HFFc6 (cell line): ENCODE data around the gene MTURN. TPM values are rescaled to one million over a fixed set of nuclear protein-coding genes. Genes with fewer than 3 reads are reported as not detected.

ENCODE experiments used
- DNase-seq: peaks from one replicate; pipeline ENCODE4 v3.0.0-alpha.2; 2018
- H3K27ac Mint-ChIP-seq: 2 replicates; pipeline ENCODE4 v1.8.0; 2020; ENCODE audit warnings: mild to moderate bottlenecking, mixed read lengths
- H3K27me3 Mint-ChIP-seq: 2 replicates; pipeline ENCODE4 v1.8.0; 2021; ENCODE audit warnings: mild to moderate bottlenecking, moderate library complexity, mixed read lengths; ENCODE audit not compliant: insufficient read depth
- H3K36me3 Mint-ChIP-seq: 2 replicates; pipeline ENCODE4 v1.8.0; 2021; ENCODE audit warnings: low read depth, mixed read lengths
- H3K4me1 Mint-ChIP-seq: 2 replicates; pipeline ENCODE4 v1.8.0; 2020; ENCODE audit warnings: low read depth, mixed read lengths
- H3K4me3 Mint-ChIP-seq: 2 replicates; pipeline ENCODE4 v1.8.0; 2020; ENCODE audit warnings: mild to moderate bottlenecking, moderate library complexity, mixed read lengths
- H3K9me3 Mint-ChIP-seq: 2 replicates; pipeline ENCODE4 v1.8.0; 2020; ENCODE audit warnings: mild to moderate bottlenecking, mixed read lengths
- CTCF ChIP-seq: fragments of 200-600 bp; sonication (generic); IDR thresholded peaks from 2 replicates; pipeline ENCODE4 v1.5.0; 2021; ENCODE audit warnings: antibody characterized with exemption, mild to moderate bottlenecking
- total RNA-seq, 6 experiments: library from RNA; stranded (reverse); fragmentation: NEBNext Ultra II Directional; extraction: Animal tissue kit (Norgen Biotek cat#: 25700); gene quantifications; 2 replicates in 1 of 6; 3 replicates in 5 of 6; pipeline ENCODE4 v1.2.3, GENCODE V29; 2021

Gene MTURN
- total RNA-seq, 6 experiments from 2014 or later = 4.3 to 7.1 (median 5.9) TPM

DNA sequence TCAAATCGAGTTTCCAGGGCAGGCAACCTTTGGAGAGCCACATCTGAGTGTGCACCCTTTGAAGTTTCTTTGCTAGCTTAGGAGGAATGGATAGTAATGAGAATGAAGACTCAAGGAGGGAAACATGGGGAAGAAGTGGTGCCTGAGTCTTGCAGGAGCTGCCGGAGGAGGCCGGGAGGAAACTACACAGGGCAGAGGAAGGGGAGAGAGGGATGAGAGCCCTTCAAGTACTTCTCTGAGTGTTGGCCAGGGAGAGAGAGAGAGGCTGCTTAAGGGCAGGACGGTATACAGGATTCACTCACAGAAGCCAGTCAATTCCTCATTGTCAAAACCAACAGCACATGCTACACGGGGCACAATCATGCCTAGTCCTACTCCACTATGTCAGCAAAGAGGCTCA is 75.2 kb downstream of the MTURN start:
- Mint-ChIP-seq H3K4me1 (peaks cover 11% of the 10 kb centered on the region), H3K4me3 (no peak overlapping the region), H3K9me3 (no peaks in the 10 kb centered on the region), H3K36me3 (no peaks in the 10 kb centered on the region), H3K27ac (no peak overlapping the region), H3K27me3 (peaks cover 28% of the 10 kb centered on the region)
- DNase-seq = no peak
- no peak for TF ChIP-seq CTCF

Other genes with a start within 250 kb of the MTURN start
- 100 to 1,000 TPM; 137 to 168 (median 145) TPM for gene SCRN1, start 145.2 kb upstream of the MTURN start, total RNA-seq
- gene FKBP14, start 108.3 kb upstream of the MTURN start, total RNA-seq = 10 to 100 TPM; 60.0 to 73.0 (median 64.4) TPM
- 10 to 100 TPM in 2 of 6 experiments, 1 to 10 TPM in 4; 9.1 to 10.1 (median 9.6) TPM for gene PLEKHA8, start 106.6 kb upstream of the MTURN start, total RNA-seq
- 1 to 10 TPM; 2.3 to 3.1 (median 2.7) TPM for gene ZNRF2, start 149.6 kb downstream of the MTURN start, total RNA-seq